Uterus (tissue), 4 donors: Measurements from ENCODE around the gene HORMAD2. TPM values are rescaled to one million over a fixed set of nuclear protein-coding genes. Genes with fewer than 3 reads are reported as not detected.
"Not testable (repeated sequence)": the region's sequence is repeated elsewhere in the genome, so short reads cannot be mapped to it uniquely, and the experiment has no call there.

Experiments
- DNase-seq, 2 donors: peaks; one replicate each; pipeline ENCODE4 v3.0.0-alpha.2; 2019 to 2020
- H3K27ac ChIP-seq, 2 donors: fragments of 200-600 bp; sonication (generic); 1 replicate in 1 of 2; 2 replicates in 1 of 2; pipeline ENCODE4 v1.5.1; 2016 to 2018
- H3K27me3 ChIP-seq, 2 donors: fragments of 200-600 bp; sonication (generic); one replicate each; pipeline ENCODE4 v1.5.1; 2018 to 2019; ENCODE audit warnings: control low read depth in 1 of 2
- H3K36me3 ChIP-seq, 2 donors: fragments of 200-600 bp; sonication (generic); one replicate each; pipeline ENCODE4 v1.5.1; 2019; ENCODE audit warnings: control low read depth in 1 of 2
- H3K4me1 ChIP-seq, 2 donors: fragments of 200-600 bp; sonication (generic); one replicate each; pipeline ENCODE4 v1.5.1; 2018 to 2019; ENCODE audit warnings: control low read depth in 1 of 2
- H3K4me3 ChIP-seq, 2 donors: fragments of 200-600 bp; sonication (generic); 1 replicate in 1 of 2; 2 replicates in 1 of 2; pipeline ENCODE4 v1.5.1; 2018 to 2019; ENCODE audit warnings: mild to moderate bottlenecking in 1 of 2
- H3K9me3 ChIP-seq, 2 donors: fragments of 200-600 bp; sonication (generic); one replicate each; pipeline ENCODE4 v1.5.1; 2019; ENCODE audit warnings: control low read depth in 1 of 2
- POLR2A ChIP-seq, 2 donors: fragments of 450-650 bp; IDR thresholded peaks; one replicate each; pipeline ENCODE4 v1.6.1; 2016; ENCODE audit warnings: antibody characterized with exemption in 2 of 2, mild to moderate bottlenecking in 1 of 2, moderate library complexity in 1 of 2
- intact Hi-C: fragments of 100-400 bp; cut with DNase I; formaldehyde crosslinking; loops from one replicate; pipeline ENCODE4 v1.15.1; 2023; ENCODE audit warnings: low total_unique reads
- total RNA-seq, 4 donors: library from RNA; depleted of rRNA in 3 of 4; stranded (reverse); fragments of >200 nt in 3 of 4; gene quantifications; one replicate each; pipeline versions ENCODE4 v1.1.0 to v1.2.4, GENCODE V29; 2014 to 2023
- TF ChIP-seq, protein P1 (sequence below), 4 experiments: fragments of 200-600 bp in 2 of 4; fragments of 450-650 bp in 2 of 4; sonication (generic) in 2 of 4; IDR thresholded peaks; one replicate each; pipeline ENCODE4 v1.5.1; 2016 to 2019; ENCODE audit warnings: antibody characterized with exemption in 4 of 4, mild to moderate bottlenecking in 2 of 4, moderate library complexity in 1 of 4
- donor health status: DM: yes; HTN: yes; CAD: no.

Gene HORMAD2
- total RNA-seq, 4 donors from 2014 or later: not detected

DNA sequence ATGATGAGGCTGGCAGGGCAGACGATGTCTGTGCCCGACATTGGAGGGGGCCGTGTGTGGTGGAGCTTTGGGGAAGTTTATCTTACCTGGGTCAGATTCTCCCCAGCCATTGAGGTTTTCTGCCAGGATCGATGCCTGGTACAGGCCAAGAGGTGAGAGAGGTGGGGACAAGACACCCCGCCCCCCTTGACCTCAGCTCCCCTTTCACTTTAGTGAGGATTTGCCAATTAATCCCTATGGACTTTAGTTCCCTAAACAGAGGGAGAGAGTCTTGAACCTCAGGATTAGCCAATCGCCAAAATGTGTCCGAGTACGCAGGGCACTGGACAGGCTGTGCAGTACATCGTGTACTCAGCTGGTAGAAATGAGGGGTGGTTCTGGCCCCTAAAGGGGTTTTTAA, 541 bp downstream of the HORMAD2 start:
- no peaks in the 10 kb centered on the region for H3K4me1 ChIP-seq
- no peaks in the 10 kb centered on the region for H3K27me3 ChIP-seq
- intact Hi-C loops: loop anchor here (10.0 kb wide), 1 partner anchor 386 kb away; no protein-coding TSS in a partner anchor
- TF ChIP-seq, protein P1, sequence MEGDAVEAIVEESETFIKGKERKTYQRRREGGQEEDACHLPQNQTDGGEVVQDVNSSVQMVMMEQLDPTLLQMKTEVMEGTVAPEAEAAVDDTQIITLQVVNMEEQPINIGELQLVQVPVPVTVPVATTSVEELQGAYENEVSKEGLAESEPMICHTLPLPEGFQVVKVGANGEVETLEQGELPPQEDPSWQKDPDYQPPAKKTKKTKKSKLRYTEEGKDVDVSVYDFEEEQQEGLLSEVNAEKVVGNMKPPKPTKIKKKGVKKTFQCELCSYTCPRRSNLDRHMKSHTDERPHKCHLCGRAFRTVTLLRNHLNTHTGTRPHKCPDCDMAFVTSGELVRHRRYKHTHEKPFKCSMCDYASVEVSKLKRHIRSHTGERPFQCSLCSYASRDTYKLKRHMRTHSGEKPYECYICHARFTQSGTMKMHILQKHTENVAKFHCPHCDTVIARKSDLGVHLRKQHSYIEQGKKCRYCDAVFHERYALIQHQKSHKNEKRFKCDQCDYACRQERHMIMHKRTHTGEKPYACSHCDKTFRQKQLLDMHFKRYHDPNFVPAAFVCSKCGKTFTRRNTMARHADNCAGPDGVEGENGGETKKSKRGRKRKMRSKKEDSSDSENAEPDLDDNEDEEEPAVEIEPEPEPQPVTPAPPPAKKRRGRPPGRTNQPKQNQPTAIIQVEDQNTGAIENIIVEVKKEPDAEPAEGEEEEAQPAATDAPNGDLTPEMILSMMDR (IDR thresholded peaks at IDR 0.05): no peak
- no peak for TF ChIP-seq POLR2A (IDR thresholded peaks at IDR 0.05)
- no peak overlapping the region for H3K27ac ChIP-seq
- no peak for DNase-seq
- H3K36me3 ChIP-seq: no peaks in the 10 kb centered on the region
- no peak overlapping the region for H3K4me3 ChIP-seq
- H3K9me3 ChIP-seq: no peaks in the 10 kb centered on the region

DNA sequence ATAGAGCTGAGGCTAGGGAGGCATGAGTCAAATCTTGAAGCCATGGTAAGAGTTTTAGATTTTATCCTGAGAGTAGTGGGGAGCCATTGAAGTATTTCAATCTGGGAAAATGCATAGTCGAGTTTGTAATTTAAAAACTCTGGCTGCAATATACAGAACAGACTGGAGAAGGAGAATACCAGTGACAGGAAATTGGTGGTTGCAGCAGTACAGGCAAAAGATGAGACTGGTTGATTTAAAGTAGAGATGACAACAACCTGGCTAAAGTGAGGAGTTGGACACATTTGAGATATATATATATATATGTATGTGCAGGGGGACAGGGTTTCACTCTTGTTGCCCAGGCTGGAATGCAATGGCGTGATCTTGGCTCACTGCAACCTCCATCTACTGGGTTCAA, 6.2 kb downstream of the HORMAD2 start:
- no peak for DNase-seq
- intact Hi-C loops: loop anchor here (10.0 kb wide), 1 partner anchor 392 kb away; no protein-coding TSS in a partner anchor
- TF ChIP-seq POLR2A (IDR thresholded peaks at IDR 0.05): no peak
- TF ChIP-seq, protein P1 (IDR thresholded peaks at IDR 0.05): no peak
- no peaks in the 10 kb centered on the region for H3K9me3 ChIP-seq
- no peak overlapping the region for H3K27ac ChIP-seq
- H3K27me3 ChIP-seq: no peaks in the 10 kb centered on the region
- no peaks in the 10 kb centered on the region for H3K36me3 ChIP-seq
- no peaks in the 10 kb centered on the region for H3K4me1 ChIP-seq
- H3K4me3 ChIP-seq: no peak overlapping the region

DNA sequence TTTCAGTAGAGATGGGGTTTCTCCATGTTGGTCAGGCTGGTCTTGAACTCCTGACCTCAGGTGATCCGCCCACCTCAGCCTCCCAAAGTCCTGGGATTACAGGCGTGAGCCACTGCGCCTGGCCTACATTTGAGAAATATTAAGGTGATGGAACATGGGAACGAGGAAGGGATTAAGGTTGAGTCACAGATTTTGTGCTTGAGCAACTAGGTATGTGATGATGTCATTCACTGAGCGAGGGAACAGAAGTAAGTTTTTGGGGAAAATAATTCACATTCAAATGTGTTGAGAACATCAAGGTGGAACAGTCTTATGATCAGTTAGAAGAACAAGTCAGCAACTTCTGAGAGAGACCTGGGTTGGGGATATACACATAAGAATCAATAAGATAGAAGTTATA, 6.8 kb downstream of the HORMAD2 start:
- not testable (repeated sequence) for H3K9me3 ChIP-seq, DNase-seq, H3K27me3 ChIP-seq, H3K27ac ChIP-seq, H3K4me1 ChIP-seq, H3K4me3 ChIP-seq, H3K36me3 ChIP-seq
- intact Hi-C loops: loop anchor here (10.0 kb wide), 1 partner anchor 392 kb away; no protein-coding TSS in a partner anchor

DNA sequence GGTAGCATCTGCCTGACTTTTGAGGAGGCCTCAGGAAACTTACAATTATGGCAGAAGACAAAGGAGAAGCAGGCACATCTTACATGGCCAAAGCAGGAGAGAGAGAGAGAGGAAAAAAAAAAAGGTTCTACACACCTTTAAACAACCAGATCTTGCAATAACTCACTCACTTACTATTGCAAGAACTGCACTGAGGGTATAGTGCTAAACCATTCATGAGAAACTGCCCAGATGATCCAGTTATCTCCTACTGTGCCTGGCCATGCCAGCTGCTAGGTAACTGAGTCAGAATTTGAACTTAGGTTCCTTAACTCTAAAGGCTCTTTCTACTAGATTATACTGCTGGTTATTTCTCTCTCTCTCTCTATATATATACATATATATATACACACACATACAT, 7.3 kb downstream of the HORMAD2 start:
- intact Hi-C loops: loop anchor here (10.0 kb wide), 1 partner anchor 393 kb away; no protein-coding TSS in a partner anchor

DNA sequence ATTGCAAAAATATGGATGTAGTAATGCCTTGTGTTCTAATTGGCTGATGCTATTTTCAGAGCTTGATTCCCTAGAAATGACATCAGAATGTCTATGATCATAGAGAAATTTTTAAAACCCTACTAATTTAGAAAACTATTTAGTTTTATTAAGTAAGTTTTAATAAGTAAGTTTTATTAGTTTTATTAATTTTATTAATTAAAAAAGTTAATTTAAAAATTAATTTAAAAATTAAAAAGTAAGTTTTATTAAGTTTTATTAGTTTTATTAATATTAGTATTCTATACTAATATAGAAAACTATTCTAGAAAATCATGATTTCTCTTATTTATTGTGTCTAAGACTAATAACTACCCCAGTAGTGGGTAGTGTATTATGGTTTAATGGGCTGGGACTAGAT, 8.2 kb downstream of the HORMAD2 start:
- H3K4me1 ChIP-seq: no peaks in the 10 kb centered on the region
- DNase-seq: no peak
- TF ChIP-seq, protein P1 (IDR thresholded peaks at IDR 0.05): no peak
- no peak for TF ChIP-seq POLR2A (IDR thresholded peaks at IDR 0.05)
- H3K4me3 ChIP-seq: no peak overlapping the region
- H3K36me3 ChIP-seq: no peaks in the 10 kb centered on the region
- H3K27me3 ChIP-seq: no peaks in the 10 kb centered on the region
- intact Hi-C loops: loop anchor here (10.0 kb wide), 1 partner anchor 394 kb away; no protein-coding TSS in a partner anchor
- peaks cover 0 to 3% of the 10 kb centered on the region in 2 donors for H3K9me3 ChIP-seq
- H3K27ac ChIP-seq: no peak overlapping the region

More for the DNA sequence above, 7.3 kb downstream of the HORMAD2 start:
- Histone ChIP-seq H3K4me3 (no peak overlapping the region), H3K27ac (no peak overlapping the region), H3K36me3 (no peaks in the 10 kb centered on the region), H3K9me3 (peaks cover 0 to 1% of the 10 kb centered on the region in 2 donors), H3K27me3 (no peaks in the 10 kb centered on the region), H3K4me1 (no peaks in the 10 kb centered on the region)
- DNase-seq: no peak
- TF ChIP-seq, protein P1 (IDR thresholded peaks at IDR 0.05): no peak
- TF ChIP-seq POLR2A (IDR thresholded peaks at IDR 0.05): no peak

DNA sequence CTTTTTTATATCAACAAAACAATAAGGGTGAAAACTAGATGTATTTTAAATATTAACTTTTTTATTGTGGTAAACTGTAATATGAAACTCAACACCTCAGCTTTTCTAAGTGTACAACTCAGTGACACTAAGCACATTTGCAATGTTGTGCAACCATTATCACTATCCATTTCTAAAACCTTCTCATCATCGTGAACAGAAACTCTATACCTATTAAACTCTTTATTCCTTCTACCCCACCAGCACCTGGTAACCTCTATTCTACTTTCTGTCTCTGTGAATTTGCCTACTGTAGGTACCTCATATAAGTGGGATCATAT, 9.4 kb downstream of the HORMAD2 start:
- no peaks in the 10 kb centered on the region for H3K27me3 ChIP-seq
- H3K4me1 ChIP-seq: no peaks in the 10 kb centered on the region
- no peaks in the 10 kb centered on the region for H3K36me3 ChIP-seq
- intact Hi-C loops: loop anchor here (10.0 kb wide), 1 partner anchor 395 kb away; no protein-coding TSS in a partner anchor
- peak overlapping the region; percentile 13 to 64 for H3K27ac ChIP-seq
- no peak for DNase-seq
- no peak for TF ChIP-seq POLR2A (IDR thresholded peaks at IDR 0.05)
- TF ChIP-seq, protein P1 (IDR thresholded peaks at IDR 0.05): no peak
- H3K4me3 ChIP-seq: no peak overlapping the region
- H3K9me3 ChIP-seq: peaks cover 0 to 3% of the 10 kb centered on the region in 2 donors
